ENCODE data around the gene LENEP. TPM values are rescaled to one million over a fixed set of nuclear protein-coding genes. Genes with fewer than 3 reads are reported as not detected.

Gene LENEP
- total RNA-seq, 2 donors from 2014 or later, result not detected

DNA sequence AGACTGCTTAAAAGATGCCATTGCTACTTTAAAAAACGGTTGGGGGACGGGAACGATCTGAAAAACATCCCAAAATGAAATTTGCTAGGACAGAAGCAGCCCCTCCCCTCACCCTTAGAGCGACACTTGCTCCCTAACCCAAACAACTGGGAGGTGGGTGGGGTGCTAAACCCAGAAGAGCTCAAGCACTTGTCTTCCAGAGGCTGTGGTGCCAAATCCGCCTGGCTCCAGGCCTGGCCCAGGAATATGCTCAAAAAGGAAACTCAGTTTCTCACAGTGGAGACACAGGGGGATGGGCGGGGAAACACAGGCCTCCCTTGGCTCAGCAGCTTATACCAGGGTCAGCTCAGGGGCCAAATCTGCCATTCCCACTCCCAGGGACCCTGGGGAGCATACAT, 36.8 kb upstream of the LENEP start:
- WGBS, 2 donors, result 15 to 21% methylated on average over 5 to 6 of the region's 6 CpGs
- intact Hi-C loops (cut with DNase I), result no loop called here
- Histone ChIP-seq H3K4me1 (peaks cover 55% of the 10 kb centered on the region), H3K36me3 (replicated peaks in 1 of 2; ENCODE audit: insufficient read depth in 1 of 2, low read depth in 2 of 2) (peaks cover 0 to 4% of the 10 kb centered on the region in 2 donors), H3K4me3 (no peak overlapping the region), H3K9me3 (no peaks in the 10 kb centered on the region), H3K27me3 (no peaks in the 10 kb centered on the region), H3K27ac (peak overlapping the region; percentile 12 to 83 (median 50))
- ATAC-seq (no peak), DNase-seq (peak in 1 of 4 donors; percentile 31)
- no peak for TF ChIP-seq POLR2A (IDR thresholded peaks at IDR 0.05)
- TF ChIP-seq, protein P1, sequence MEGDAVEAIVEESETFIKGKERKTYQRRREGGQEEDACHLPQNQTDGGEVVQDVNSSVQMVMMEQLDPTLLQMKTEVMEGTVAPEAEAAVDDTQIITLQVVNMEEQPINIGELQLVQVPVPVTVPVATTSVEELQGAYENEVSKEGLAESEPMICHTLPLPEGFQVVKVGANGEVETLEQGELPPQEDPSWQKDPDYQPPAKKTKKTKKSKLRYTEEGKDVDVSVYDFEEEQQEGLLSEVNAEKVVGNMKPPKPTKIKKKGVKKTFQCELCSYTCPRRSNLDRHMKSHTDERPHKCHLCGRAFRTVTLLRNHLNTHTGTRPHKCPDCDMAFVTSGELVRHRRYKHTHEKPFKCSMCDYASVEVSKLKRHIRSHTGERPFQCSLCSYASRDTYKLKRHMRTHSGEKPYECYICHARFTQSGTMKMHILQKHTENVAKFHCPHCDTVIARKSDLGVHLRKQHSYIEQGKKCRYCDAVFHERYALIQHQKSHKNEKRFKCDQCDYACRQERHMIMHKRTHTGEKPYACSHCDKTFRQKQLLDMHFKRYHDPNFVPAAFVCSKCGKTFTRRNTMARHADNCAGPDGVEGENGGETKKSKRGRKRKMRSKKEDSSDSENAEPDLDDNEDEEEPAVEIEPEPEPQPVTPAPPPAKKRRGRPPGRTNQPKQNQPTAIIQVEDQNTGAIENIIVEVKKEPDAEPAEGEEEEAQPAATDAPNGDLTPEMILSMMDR (IDR thresholded peaks at IDR 0.05), result no peak

- no peak for TF ChIP-seq POLR2A (IDR thresholded peaks at IDR 0.05)
- TF ChIP-seq, protein P1 (IDR thresholded peaks at IDR 0.05), result no peak
- H3K9me3 ChIP-seq, result no peaks in the 10 kb centered on the region
- intact Hi-C loops (cut with DNase I), result no loop called here
- WGBS, 2 donors, result 51 to 59% methylated on average over 9 of the region's 9 CpGs
- H3K4me1 ChIP-seq, result peaks cover 57% of the 10 kb centered on the region
- H3K27me3 ChIP-seq, result no peaks in the 10 kb centered on the region
- H3K4me3 ChIP-seq, result no peak overlapping the region
- peak overlapping the region in 1 of 4 donors; percentile 12 for H3K27ac ChIP-seq
- no peak for ATAC-seq
- no peak for DNase-seq
- H3K36me3 ChIP-seq (replicated peaks in 1 of 2; ENCODE audit: insufficient read depth in 1 of 2, low read depth in 2 of 2), result peaks cover 0 to 4% of the 10 kb centered on the region in 2 donors
Observed at GRCh38 chr1:154957091-154957657, 36.2 kb upstream of the LENEP start.

DNA sequence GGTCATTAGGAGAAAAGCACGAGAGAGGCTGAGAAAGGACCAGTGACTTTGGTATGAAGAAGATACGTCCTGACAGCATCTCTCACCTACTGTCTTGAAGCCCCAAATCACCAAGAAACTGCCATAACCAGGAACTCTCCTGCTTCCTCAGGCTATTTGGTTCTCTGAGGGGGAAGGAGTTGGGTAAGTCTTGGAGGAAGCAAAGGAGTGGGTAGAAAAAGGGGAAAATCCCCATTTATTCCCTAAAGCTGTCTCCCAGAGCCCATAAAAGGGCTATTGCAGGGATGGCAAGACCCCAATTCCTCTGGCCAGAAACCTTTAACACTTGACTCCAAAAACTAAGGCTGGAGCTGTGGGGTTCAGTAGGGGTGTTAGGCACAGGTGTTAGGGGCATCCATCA, 35.4 kb upstream of the LENEP start:
- Histone ChIP-seq H3K9me3 (no peaks in the 10 kb centered on the region), H3K4me1 (peaks cover 61% of the 10 kb centered on the region), H3K36me3 (replicated peaks in 1 of 2; ENCODE audit: insufficient read depth in 1 of 2, low read depth in 2 of 2) (peaks cover 0 to 4% of the 10 kb centered on the region in 2 donors), H3K27me3 (no peaks in the 10 kb centered on the region), H3K27ac (no peak overlapping the region), H3K4me3 (no peak overlapping the region)
- intact Hi-C loops (cut with DNase I), result no loop called here
- 78 to 79% methylated on average over 2 of the region's 2 CpGs for WGBS, 2 donors
- TF ChIP-seq, protein P1 (IDR thresholded peaks at IDR 0.05), result no peak
- no peak for TF ChIP-seq POLR2A (IDR thresholded peaks at IDR 0.05)
- ATAC-seq, result no peak
- no peak for DNase-seq

- Histone ChIP-seq H3K4me3 (no peak overlapping the region), H3K27me3 (no peaks in the 10 kb centered on the region), H3K9me3 (no peaks in the 10 kb centered on the region), H3K4me1 (peaks cover 56% of the 10 kb centered on the region), H3K36me3 (replicated peaks in 1 of 2; ENCODE audit: insufficient read depth in 1 of 2, low read depth in 2 of 2) (peaks cover 0 to 9% of the 10 kb centered on the region in 2 donors), H3K27ac (no peak overlapping the region)
- no peak for DNase-seq
- no peak for ATAC-seq
- TF ChIP-seq, protein P1 (IDR thresholded peaks at IDR 0.05), result no peak
- TF ChIP-seq POLR2A (IDR thresholded peaks at IDR 0.05), result no peak
- intact Hi-C loops (cut with DNase I), result no loop called here
- WGBS, 2 donors, result 87 to 91% methylated on average over 12 of the region's 16 CpGs
Observed at GRCh38 chr1:154958681-154959425, 34.5 kb upstream of the LENEP start.
